Measurements from ENCODE around the gene ETNK2. TPM values are rescaled to one million over a fixed set of nuclear protein-coding genes. Genes with fewer than 3 reads are reported as not detected.

Gene ETNK2
- total RNA-seq, 2 experiments from 2014 or later, result 1.9 TPM; not detected in 1

- H2AFZ ChIP-seq (ENCODE audit: low read length), result no peak overlapping the region
- intact Hi-C loops (cut with micrococcal nuclease; ENCODE audit: unreplicated experiment), result no loop called here
- CTCF ChIA-PET (ENCODE audit: unreplicated experiment), result no interaction called here
- no peak overlapping the region for H3K4me3 ChIP-seq (ENCODE audit: low read depth, low read length, poor library complexity, severe bottlenecking)
- no peak for TF ChIP-seq EZH2phosphoT487 (IDR thresholded peaks at IDR 0.05; ENCODE audit: borderline replicate concordance, low read depth, low read length)
- TF ChIP-seq CTCF (conservative IDR thresholded peaks at IDR 0.05; ENCODE audit: low read length), result no peak
- no peaks in the 10 kb centered on the region for H3K79me2 ChIP-seq (ENCODE audit: insufficient read depth, low read depth, low read length)
- H4K20me1 ChIP-seq (ENCODE audit: insufficient read depth, low read length), result no peaks in the 10 kb centered on the region
- no peaks in the 10 kb centered on the region for H3K4me1 ChIP-seq (ENCODE audit: insufficient read depth, low read length, poor library complexity, severe bottlenecking)
- H3K9me2 ChIP-seq (ENCODE audit: insufficient read depth, low read length), result no peaks in the 10 kb centered on the region
- H3K4me2 ChIP-seq (ENCODE audit: low read length), result no peak overlapping the region
- no peaks in the 10 kb centered on the region for H3K9me3 ChIP-seq (ENCODE audit: low read length)
- no peaks in the 10 kb centered on the region for H3K36me3 ChIP-seq (ENCODE audit: insufficient read depth, low read length)
- POLR2A ChIA-PET, result no interaction called here
- BruUV-seq (replicated peaks), result no TSS peak
- no peak for DNase-seq (ENCODE audit: low spot score)
- H3K27ac ChIP-seq (ENCODE audit: low read depth, low read length, poor library complexity, severe bottlenecking), result no peak overlapping the region
Measured at GRCh38 chr1:204142032-204142974, 9.5 kb downstream of the ETNK2 start.

GRCh38 chr1:204141131-204141530, 10.7 kb downstream of the ETNK2 start:
- no peak overlapping the region for H3K4me2 ChIP-seq (ENCODE audit: low read length)
- CTCF ChIA-PET (ENCODE audit: unreplicated experiment), result no interaction called here
- no peaks in the 10 kb centered on the region for H3K9me2 ChIP-seq (ENCODE audit: insufficient read depth, low read length)
- H3K9me3 ChIP-seq (ENCODE audit: low read length), result no peaks in the 10 kb centered on the region
- no peaks in the 10 kb centered on the region for H3K36me3 ChIP-seq (ENCODE audit: insufficient read depth, low read length)
- H3K4me3 ChIP-seq (ENCODE audit: low read depth, low read length, poor library complexity, severe bottlenecking), result no peak overlapping the region
- no peak overlapping the region for H2AFZ ChIP-seq (ENCODE audit: low read length)
- TF ChIP-seq CTCF (conservative IDR thresholded peaks at IDR 0.05; ENCODE audit: low read length) (no peak), EZH2phosphoT487 (IDR thresholded peaks at IDR 0.05; ENCODE audit: borderline replicate concordance, low read depth, low read length) (no peak)
- intact Hi-C loops (cut with micrococcal nuclease; ENCODE audit: unreplicated experiment), result no loop called here
- POLR2A ChIA-PET, result no interaction called here
- no peaks in the 10 kb centered on the region for H3K4me1 ChIP-seq (ENCODE audit: insufficient read depth, low read length, poor library complexity, severe bottlenecking)
- no TSS peak for BruUV-seq (replicated peaks)
- no peaks in the 10 kb centered on the region for H3K79me2 ChIP-seq (ENCODE audit: insufficient read depth, low read depth, low read length)
- no peak overlapping the region for H3K27ac ChIP-seq (ENCODE audit: low read depth, low read length, poor library complexity, severe bottlenecking)
- DNase-seq (ENCODE audit: low spot score), result no peak
- H4K20me1 ChIP-seq (ENCODE audit: insufficient read depth, low read length), result no peaks in the 10 kb centered on the region

GRCh38 chr1:204139952-204140351, 11.9 kb downstream of the ETNK2 start:
- no peaks in the 10 kb centered on the region for H3K9me2 ChIP-seq (ENCODE audit: insufficient read depth, low read length)
- intact Hi-C loops (cut with micrococcal nuclease; ENCODE audit: unreplicated experiment), result no loop called here
- H3K9me3 ChIP-seq (ENCODE audit: low read length), result no peaks in the 10 kb centered on the region
- ChIA-PET POLR2A (no interaction called here), CTCF (ENCODE audit: unreplicated experiment) (no interaction called here)
- H3K4me1 ChIP-seq (ENCODE audit: insufficient read depth, low read length, poor library complexity, severe bottlenecking), result no peaks in the 10 kb centered on the region
- H3K4me2 ChIP-seq (ENCODE audit: low read length), result no peak overlapping the region
- no peaks in the 10 kb centered on the region for H3K36me3 ChIP-seq (ENCODE audit: insufficient read depth, low read length)
- no peaks in the 10 kb centered on the region for H3K79me2 ChIP-seq (ENCODE audit: insufficient read depth, low read depth, low read length)
- TF ChIP-seq CTCF (conservative IDR thresholded peaks at IDR 0.05; ENCODE audit: low read length) (no peak), EZH2phosphoT487 (IDR thresholded peaks at IDR 0.05; ENCODE audit: borderline replicate concordance, low read depth, low read length) (no peak)
- no peak overlapping the region for H3K27ac ChIP-seq (ENCODE audit: low read depth, low read length, poor library complexity, severe bottlenecking)
- no peak overlapping the region for H2AFZ ChIP-seq (ENCODE audit: low read length)
- no TSS peak for BruUV-seq (replicated peaks)
- DNase-seq (ENCODE audit: low spot score), result no peak
- H3K4me3 ChIP-seq (ENCODE audit: low read depth, low read length, poor library complexity, severe bottlenecking), result no peak overlapping the region
- H4K20me1 ChIP-seq (ENCODE audit: insufficient read depth, low read length), result no peaks in the 10 kb centered on the region

Data from OCI-LY7 (cell line).